GM23248 (cell line): ENCODE results near the gene ABITRAM. TPM values are rescaled to one million over a fixed set of nuclear protein-coding genes. Genes with fewer than 3 reads are reported as not detected.

Experiments used
- DNase-seq: peaks from one replicate; pipeline ENCODE4 v3.0.0-alpha.2; 2015
- H2AFZ ChIP-seq: fragments of 200-600 bp; sonication (generic); 2 replicates; pipeline ENCODE4 v1.6.1; 2016; ENCODE audit warnings: antibody characterized with exemption
- H3F3A ChIP-seq: fragments of 200-600 bp; sonication (generic); 2 replicates; pipeline ENCODE4 v1.6.1; 2016; ENCODE audit warnings: mild to moderate bottlenecking, antibody characterized with exemption, mixed run types; ENCODE audit not compliant: insufficient read depth
- H3K27ac ChIP-seq: fragments of 200-600 bp; sonication (generic); 2 replicates; pipeline ENCODE4 v1.5.1; 2016; ENCODE audit warnings: mild to moderate bottlenecking
- H3K27me3 ChIP-seq: fragments of 200-600 bp; sonication (generic); replicated peaks from 2 replicates; pipeline ENCODE4 v1.6.1; 2016; ENCODE audit warnings: mild to moderate bottlenecking; ENCODE audit not compliant: insufficient read depth
- H3K36me3 ChIP-seq: fragments of 200-600 bp; sonication (generic); 2 replicates; pipeline ENCODE4 v1.6.1; 2016; ENCODE audit warnings: low read depth, mild to moderate bottlenecking
- H3K4me1 ChIP-seq: fragments of 200-600 bp; sonication (generic); 2 replicates; pipeline ENCODE4 v1.6.1; 2016; ENCODE audit warnings: mild to moderate bottlenecking; ENCODE audit not compliant: insufficient read depth
- H3K4me2 ChIP-seq: fragments of 200-600 bp; sonication (generic); one replicate; pipeline ENCODE4 v1.6.1; 2016; ENCODE audit warnings: mild to moderate bottlenecking; ENCODE audit not compliant: unreplicated experiment
- H3K4me3 ChIP-seq: fragments of 200-600 bp; sonication (generic); 2 replicates; pipeline ENCODE4 v1.5.1; 2016; ENCODE audit warnings: mild to moderate bottlenecking
- H3K79me2 ChIP-seq: fragments of 200-600 bp; sonication (generic); 2 replicates; pipeline ENCODE4 v1.6.1; 2016; ENCODE audit warnings: mild to moderate bottlenecking; ENCODE audit not compliant: insufficient read depth
- H3K9ac ChIP-seq: fragments of 200-600 bp; sonication (generic); 2 replicates; pipeline ENCODE4 v1.6.1; 2016; ENCODE audit warnings: mild to moderate bottlenecking
- H3K9me2 ChIP-seq: fragments of 200-600 bp; sonication (generic); 2 replicates; pipeline ENCODE4 v1.6.1; 2016; ENCODE audit warnings: mixed run types, mild to moderate bottlenecking, moderate library complexity; ENCODE audit not compliant: insufficient read depth
- H3K9me3 ChIP-seq: fragments of 200-600 bp; sonication (generic); one replicate; pipeline ENCODE4 v1.6.1; 2017; ENCODE audit warnings: low read depth
- H4K20me1 ChIP-seq: fragments of 200-600 bp; sonication (generic); 2 replicates; pipeline ENCODE4 v1.6.0; 2016; ENCODE audit not compliant: insufficient read depth
- EZH2 ChIP-seq: fragments of 200-600 bp; sonication (generic); IDR thresholded peaks from 2 replicates; pipeline ENCODE4 v1.6.1; 2018; ENCODE audit warnings: antibody characterized with exemption, mild to moderate bottlenecking; ENCODE audit not compliant: insufficient read depth, poor library complexity, severe bottlenecking
- EZH2phosphoT487 ChIP-seq: fragments of 200-600 bp; sonication (generic); IDR thresholded peaks from 2 replicates; pipeline ENCODE4 v1.6.1; 2018; ENCODE audit warnings: antibody characterized with exemption, moderate library complexity, mild to moderate bottlenecking, low read depth; ENCODE audit not compliant: insufficient read depth
- WGBS, 2 experiments: methylation state at CpG; one replicate each; pipeline ENCODE4 v1.1.6; 2015 to 2017; ENCODE audit warnings: low lambda C conversion rate in 2 of 2, low coverage in 1 of 2; ENCODE audit errors: missing lambda C conversion rate in 2 of 2; 5-methylcytosine and 5-hydroxymethylcytosine counted together
- in situ Hi-C: fragments of 300-500 bp; cut with MboI; formaldehyde crosslinking; loops from 2 replicates; pipeline ENCODE4 v1.15.0; 2020
- polyA plus RNA-seq: library from polyadenylated mRNA; unstranded; fragments of >200 nt; fragmentation: Nextera tagmentation; extraction: Ambion mirVana; gene quantifications from 2 replicates; pipeline ENCODE4 v1.2.1, GENCODE V29; 2016
- total RNA-seq: library from RNA; depleted of rRNA; stranded (reverse); fragments of >200 nt; shearing (Covaris generic); gene quantifications from 2 replicates; pipeline ENCODE4 v1.2.3, GENCODE V29; 2014; rRNA removed

ABITRAM gene
- total and polyA plus RNA-seq, 2 experiments from 2014 or later = 10.4 to 28.8 TPM

DNA sequence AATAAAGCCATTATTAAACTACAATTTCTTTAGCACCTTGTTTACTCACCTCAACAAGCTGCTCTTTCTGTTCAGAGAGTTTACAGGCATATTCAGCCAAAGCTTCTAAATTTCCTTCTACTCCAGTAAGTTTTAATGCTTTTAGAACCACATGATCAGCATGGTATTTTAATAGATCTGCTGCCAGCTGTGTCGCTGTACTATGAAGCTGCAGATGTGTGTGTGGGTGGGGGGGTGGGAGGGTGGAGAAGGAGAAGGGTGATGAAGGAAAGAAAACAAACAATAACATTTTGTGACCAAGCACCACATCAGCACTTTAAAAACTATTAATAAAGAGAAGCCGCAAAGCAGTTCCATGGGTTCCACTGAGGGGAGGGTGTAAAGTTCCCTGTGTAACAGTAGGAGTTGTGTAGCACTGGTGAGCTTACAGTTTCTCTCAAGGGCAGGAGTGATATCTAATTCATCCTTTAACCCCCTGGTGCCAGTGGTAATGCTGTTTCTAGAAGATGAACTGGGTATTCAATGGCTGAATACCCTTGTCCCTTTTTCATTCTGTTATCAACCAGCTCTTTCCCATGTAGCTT, 38.5 kb downstream of the ABITRAM start:
- Histone ChIP-seq H3F3A (no peaks in the 10 kb centered on the region), H4K20me1 (no peaks in the 10 kb centered on the region), H3K4me1 (no peaks in the 10 kb centered on the region), H3K27me3 (no peaks in the 10 kb centered on the region), H3K9me2 (no peaks in the 10 kb centered on the region), H3K4me2 (no peak overlapping the region), H3K4me3 (no peak overlapping the region), H3K27ac (no peak overlapping the region), H2AFZ (no peak overlapping the region), H3K79me2 (no peaks in the 10 kb centered on the region), H3K9ac (no peak overlapping the region), H3K36me3 (peaks cover 40% of the 10 kb centered on the region), H3K9me3 (no peaks in the 10 kb centered on the region)
- WGBS, 2 experiments = 21 to 30% methylated on average over 2 of the region's 2 CpGs
- TF ChIP-seq EZH2 (no peak), EZH2phosphoT487 (no peak)
- in situ Hi-C loops = no loop called here
- peak; percentile 30 for DNase-seq

DNA sequence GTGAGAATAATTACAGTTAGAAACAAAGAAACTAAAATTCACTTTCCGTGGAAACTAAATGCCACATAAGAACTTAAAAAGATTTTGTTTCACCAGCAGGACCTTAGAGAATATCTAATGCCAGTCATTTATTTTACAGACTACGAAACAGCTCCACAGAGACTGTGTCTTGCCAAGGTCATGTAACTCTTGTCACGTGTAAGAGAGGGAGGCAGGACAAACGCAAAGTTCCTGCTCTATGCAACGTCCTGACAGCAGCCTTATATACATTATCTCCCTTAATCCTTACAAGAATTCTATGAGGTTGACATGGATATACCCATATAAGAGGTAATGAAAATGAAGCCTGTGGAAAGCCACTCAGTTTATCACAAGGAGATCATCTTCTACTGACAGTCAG, 39.7 kb downstream of the ABITRAM start:
- in situ Hi-C loops = no loop called here
- Histone ChIP-seq H3K27me3 (no peaks in the 10 kb centered on the region), H3K9ac (no peak overlapping the region), H3K36me3 (peaks cover 43% of the 10 kb centered on the region), H3K27ac (no peak overlapping the region), H2AFZ (no peak overlapping the region), H3K9me3 (no peaks in the 10 kb centered on the region), H3K4me1 (no peaks in the 10 kb centered on the region), H3F3A (no peaks in the 10 kb centered on the region), H3K9me2 (no peaks in the 10 kb centered on the region), H3K4me2 (no peak overlapping the region), H4K20me1 (no peaks in the 10 kb centered on the region), H3K4me3 (no peak overlapping the region), H3K79me2 (no peaks in the 10 kb centered on the region)
- TF ChIP-seq EZH2 (no peak), EZH2phosphoT487 (no peak)
- 87% methylated on average over 5 of the region's 5 CpGs for WGBS, 2 experiments
- DNase-seq = no peak

- TF ChIP-seq EZH2 (no peak), EZH2phosphoT487 (no peak)
- peaks cover 32% of the 10 kb centered on the region for H3K36me3 ChIP-seq
- no peaks in the 10 kb centered on the region for H3F3A ChIP-seq
- H3K9me3 ChIP-seq = no peaks in the 10 kb centered on the region
- H3K27me3 ChIP-seq = no peaks in the 10 kb centered on the region
- no peaks in the 10 kb centered on the region for H3K4me1 ChIP-seq
- H3K27ac ChIP-seq = no peak overlapping the region
- in situ Hi-C loops = no loop called here
- H4K20me1 ChIP-seq = no peaks in the 10 kb centered on the region
- WGBS, 2 experiments = 13 to 32% methylated on average over 1 of the region's 1 CpG
- H2AFZ ChIP-seq = no peak overlapping the region
- no peak overlapping the region for H3K9ac ChIP-seq
- H3K4me2 ChIP-seq = no peak overlapping the region
- no peaks in the 10 kb centered on the region for H3K9me2 ChIP-seq
- DNase-seq = no peak
- no peak overlapping the region for H3K4me3 ChIP-seq
- H3K79me2 ChIP-seq = no peaks in the 10 kb centered on the region
Measured at GRCh38 chr9:108978205-108978604, 44.0 kb downstream of the ABITRAM start.

GRCh38 chr9:108980893-108981292, 46.7 kb downstream of the ABITRAM start:
- peaks cover 44% of the 10 kb centered on the region for H3K36me3 ChIP-seq
- no peaks in the 10 kb centered on the region for H3K4me1 ChIP-seq
- no peaks in the 10 kb centered on the region for H3K9me2 ChIP-seq
- no peaks in the 10 kb centered on the region for H3K79me2 ChIP-seq
- no peaks in the 10 kb centered on the region for H3K27me3 ChIP-seq
- H3K9ac ChIP-seq = no peak overlapping the region
- H3K4me2 ChIP-seq = no peak overlapping the region
- no peak overlapping the region for H2AFZ ChIP-seq
- in situ Hi-C loops = no loop called here
- H4K20me1 ChIP-seq = no peaks in the 10 kb centered on the region
- no peak overlapping the region for H3K4me3 ChIP-seq
- H3K27ac ChIP-seq = no peak overlapping the region
- no peak for DNase-seq
- H3F3A ChIP-seq = no peaks in the 10 kb centered on the region
- TF ChIP-seq EZH2 (no peak), EZH2phosphoT487 (no peak)
- H3K9me3 ChIP-seq = no peaks in the 10 kb centered on the region
- 89 to 100% methylated on average over 2 of the region's 2 CpGs for WGBS, 2 experiments

DNA sequence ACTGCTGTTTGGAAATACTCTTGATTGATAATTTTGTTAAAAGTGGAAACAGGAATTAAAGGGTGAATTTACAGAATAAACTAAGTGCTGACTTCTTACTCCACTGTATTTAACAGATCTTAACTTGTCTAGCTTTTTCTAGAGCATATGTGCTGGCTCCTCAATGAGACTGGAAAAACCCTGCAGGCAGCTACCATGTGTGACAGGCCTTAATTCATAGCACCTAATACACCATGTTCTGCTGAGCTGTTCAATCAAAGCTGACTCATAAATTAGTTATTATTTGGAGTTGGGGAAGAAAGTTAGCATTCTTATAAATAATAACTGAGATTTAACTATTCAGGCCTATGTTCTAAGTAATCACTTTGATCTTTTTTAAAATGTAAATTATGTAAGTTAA, 49.7 kb downstream of the ABITRAM start:
- Histone ChIP-seq H3K4me1 (no peaks in the 10 kb centered on the region), H3K9me2 (no peaks in the 10 kb centered on the region), H4K20me1 (no peaks in the 10 kb centered on the region), H2AFZ (no peak overlapping the region), H3K36me3 (peaks cover 30% of the 10 kb centered on the region), H3K9me3 (no peaks in the 10 kb centered on the region), H3K27ac (no peak overlapping the region), H3K4me2 (no peak overlapping the region), H3K9ac (no peak overlapping the region), H3K4me3 (no peak overlapping the region), H3K79me2 (no peaks in the 10 kb centered on the region), H3K27me3 (no peaks in the 10 kb centered on the region), H3F3A (no peaks in the 10 kb centered on the region)
- TF ChIP-seq EZH2 = no peak
- TF ChIP-seq EZH2phosphoT487 = no peak
- DNase-seq = no peak
- in situ Hi-C loops = no loop called here

Other genes with a start within 250 kb of the ABITRAM start
- gene ACTL7B, start 78.4 kb upstream of the ABITRAM start, total RNA-seq = not detected in 2 replicates
- gene ACTL7B, start 78.4 kb upstream of the ABITRAM start, polyA plus RNA-seq = not detected in 2 replicates
- not detected in 2 replicates for gene ACTL7A, start 72.1 kb upstream of the ABITRAM start, total RNA-seq
- not detected in 2 replicates for gene ACTL7A, start 72.1 kb upstream of the ABITRAM start, polyA plus RNA-seq
- gene ELP1, start 276 bp upstream of the ABITRAM start, total RNA-seq = 24.1 and 27.8 TPM in 2 replicates
- gene ELP1, start 276 bp upstream of the ABITRAM start, polyA plus RNA-seq = 14.5 and 17.5 TPM in 2 replicates
- gene CTNNAL1, start 79.1 kb downstream of the ABITRAM start, total RNA-seq = 97.9 and 103 TPM in 2 replicates
- gene CTNNAL1, start 79.1 kb downstream of the ABITRAM start, polyA plus RNA-seq = 111 and 119 TPM in 2 replicates
- 30.2 and 43.8 TPM in 2 replicates for gene TMEM245, start 185.5 kb downstream of the ABITRAM start, total RNA-seq
- gene TMEM245, start 185.5 kb downstream of the ABITRAM start, polyA plus RNA-seq = 20.7 and 20.8 TPM in 2 replicates
- under 0.01 TPM in 1 of 2 replicates, not detected in the other for gene FRRS1L, start 232.8 kb downstream of the ABITRAM start, total RNA-seq
- 0.20 TPM in 1 of 2 replicates, not detected in the other for gene FRRS1L, start 232.8 kb downstream of the ABITRAM start, polyA plus RNA-seq